Astrocyte (in vitro differentiated cells and primary cell): ENCODE data around the gene THAP11. TPM values are rescaled to one million over a fixed set of nuclear protein-coding genes. Genes with fewer than 3 reads are reported as not detected.
"Not testable (repeated sequence)": the region's sequence is repeated elsewhere in the genome, so short reads cannot be mapped to it uniquely, and the experiment has no call there.

Experiments
- DNase-seq: peaks from one replicate; pipeline ENCODE4 v3.0.0-alpha.2; 2010; ENCODE audit warnings: low read depth
- FAIRE-seq: peaks from 2 replicates; lab custom pipeline; 2011; peaks lifted over from hg19 to GRCh38; lab: Jason Lieb, UNC
- H2AFZ ChIP-seq: 2 replicates; pipeline ENCODE4 v1.6.0; 2012; ENCODE audit warnings: low read depth, low read length, inconsistent platforms
- H3K27ac ChIP-seq: 2 replicates; pipeline ENCODE4 v1.5.1; 2011; ENCODE audit warnings: low read depth, low read length, inconsistent platforms
- H3K27me3 ChIP-seq: 2 replicates; pipeline ENCODE4 v1.6.0; 2011; ENCODE audit warnings: low read length, inconsistent platforms; ENCODE audit not compliant: insufficient read depth
- H3K36me3 ChIP-seq: 2 replicates; pipeline ENCODE4 v1.5.1; 2011; ENCODE audit warnings: low read length, inconsistent platforms; ENCODE audit not compliant: insufficient read depth
- H3K4me1 ChIP-seq: 2 replicates; pipeline ENCODE4 v1.5.1; 2011; ENCODE audit warnings: low read length, inconsistent platforms; ENCODE audit not compliant: insufficient read depth
- H3K4me2 ChIP-seq: 2 replicates; pipeline ENCODE4 v1.6.0; 2012; ENCODE audit warnings: low read length, inconsistent platforms
- H3K4me3 ChIP-seq: 2 replicates; pipeline ENCODE4 v1.5.1; 2011; ENCODE audit warnings: low read depth, mild to moderate bottlenecking, low read length, inconsistent platforms; ENCODE audit not compliant: insufficient read depth
- H3K79me2 ChIP-seq: 2 replicates; pipeline ENCODE4 v1.6.0; 2012; ENCODE audit warnings: mild to moderate bottlenecking, low read length, inconsistent platforms; ENCODE audit not compliant: insufficient read depth
- H3K9ac ChIP-seq: 2 replicates; pipeline ENCODE4 v1.6.0; 2012; ENCODE audit warnings: mild to moderate bottlenecking, low read length, inconsistent platforms
- H3K9me3 ChIP-seq: 2 replicates; pipeline ENCODE4 v1.5.1; 2012; ENCODE audit warnings: low read depth, mild to moderate bottlenecking, low read length, inconsistent platforms; ENCODE audit not compliant: insufficient read depth
- H4K20me1 ChIP-seq: 2 replicates; pipeline ENCODE4 v1.6.0; 2012; ENCODE audit warnings: low read length, inconsistent platforms; ENCODE audit not compliant: insufficient read depth
- H3K27ac Mint-ChIP-seq: one replicate; pipeline ENCODE4 v1.8.0; 2021; ENCODE audit warnings: mild to moderate bottlenecking, mixed read lengths; ENCODE audit not compliant: unreplicated experiment
- H3K27me3 Mint-ChIP-seq: one replicate; pipeline ENCODE4 v1.8.0; 2021; ENCODE audit warnings: low read depth, mixed read lengths; ENCODE audit not compliant: unreplicated experiment
- H3K36me3 Mint-ChIP-seq: one replicate; pipeline ENCODE4 v1.8.0; 2021; ENCODE audit warnings: low read depth, mixed read lengths; ENCODE audit not compliant: unreplicated experiment
- H3K4me1 Mint-ChIP-seq: one replicate; pipeline ENCODE4 v1.8.0; 2021; ENCODE audit warnings: low read depth, mixed read lengths; ENCODE audit not compliant: unreplicated experiment
- H3K4me3 Mint-ChIP-seq: one replicate; pipeline ENCODE4 v1.8.0; 2021; ENCODE audit warnings: mild to moderate bottlenecking, moderate library complexity, mixed read lengths; ENCODE audit not compliant: unreplicated experiment
- H3K9me3 Mint-ChIP-seq: one replicate; pipeline ENCODE4 v1.8.0; 2021; ENCODE audit warnings: mild to moderate bottlenecking, mixed read lengths; ENCODE audit not compliant: unreplicated experiment
- EZH2 ChIP-seq: IDR thresholded peaks from 2 replicates; pipeline ENCODE4 v1.6.1; 2012; ENCODE audit warnings: mild to moderate bottlenecking, low read length, inconsistent platforms; ENCODE audit not compliant: insufficient read depth
- total RNA-seq: library from RNA; stranded (reverse); gene quantifications from 2 replicates; pipeline ENCODE4 v1.2.1, GENCODE V29; 2021
- TF ChIP-seq, protein P1 (sequence below): IDR thresholded peaks from 2 replicates; pipeline ENCODE4 v1.5.1; 2011; ENCODE audit warnings: low read depth, mild to moderate bottlenecking, inconsistent platforms, low read length, moderate library complexity; ENCODE audit not compliant: insufficient read depth

THAP11 gene
- total RNA-seq, 1 donor from 2014 or later = 16.5 TPM

DNA sequence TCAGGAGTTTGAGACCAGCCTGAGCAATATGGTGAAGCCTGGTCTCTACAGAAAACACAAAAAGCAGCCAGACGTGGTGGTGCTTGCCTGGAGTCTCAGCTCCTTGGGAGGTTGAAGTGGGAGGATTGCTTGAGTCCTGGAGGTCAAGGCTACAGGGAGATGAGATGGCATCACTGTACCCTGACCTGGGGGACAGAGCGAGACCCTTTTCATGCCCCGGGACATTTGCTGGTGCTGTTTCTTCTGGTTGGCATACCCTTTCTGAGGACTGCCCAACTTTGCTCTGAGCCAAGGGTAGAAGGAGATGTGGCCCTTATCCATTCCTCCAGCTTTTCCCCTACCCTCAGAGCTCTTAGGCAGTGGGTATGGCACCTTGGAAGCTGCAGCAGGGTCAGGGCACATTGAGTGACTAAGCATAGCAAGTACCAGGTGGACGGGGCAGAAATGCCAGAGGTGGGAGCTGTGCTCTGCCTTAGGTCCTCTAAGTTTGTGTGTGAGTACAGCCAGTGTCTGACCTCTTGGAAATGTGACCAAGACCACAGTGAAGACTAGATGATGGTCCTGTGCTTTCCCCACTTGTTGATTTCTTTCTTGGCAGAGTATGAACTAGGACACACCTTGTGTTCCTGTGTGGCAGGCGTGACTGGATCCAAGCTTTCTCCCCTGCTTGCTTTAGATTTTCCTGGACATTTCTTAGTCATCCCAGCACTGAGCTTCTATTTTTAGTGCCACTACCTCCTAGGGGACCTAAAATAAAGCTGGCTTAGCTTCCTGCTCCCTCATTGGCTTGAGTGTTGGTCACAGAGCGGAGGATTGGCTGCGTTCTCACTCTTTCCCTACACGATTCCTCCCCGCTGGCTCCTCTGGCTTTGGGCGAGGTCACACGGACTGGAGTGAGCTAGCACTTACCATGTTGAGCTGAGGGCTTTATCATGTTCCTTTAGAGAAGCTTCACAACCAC lies 20.8 kb downstream of the THAP11 start:
- peak overlapping the region; percentile 60 for H3K9ac ChIP-seq
- DNase-seq (peak; percentile 50), FAIRE-seq (peak; percentile 23)
- peak overlapping the region; percentile 90 for H3K27ac Mint-ChIP-seq
- peaks cover 48% of the 10 kb centered on the region for H3K4me1 ChIP-seq
- no peak overlapping the region for H3K4me3 ChIP-seq
- H3K36me3 Mint-ChIP-seq = peaks cover 22% of the 10 kb centered on the region
- H2AFZ ChIP-seq = no peak overlapping the region
- H4K20me1 ChIP-seq = peaks cover 92% of the 10 kb centered on the region
- TF ChIP-seq, protein P1, sequence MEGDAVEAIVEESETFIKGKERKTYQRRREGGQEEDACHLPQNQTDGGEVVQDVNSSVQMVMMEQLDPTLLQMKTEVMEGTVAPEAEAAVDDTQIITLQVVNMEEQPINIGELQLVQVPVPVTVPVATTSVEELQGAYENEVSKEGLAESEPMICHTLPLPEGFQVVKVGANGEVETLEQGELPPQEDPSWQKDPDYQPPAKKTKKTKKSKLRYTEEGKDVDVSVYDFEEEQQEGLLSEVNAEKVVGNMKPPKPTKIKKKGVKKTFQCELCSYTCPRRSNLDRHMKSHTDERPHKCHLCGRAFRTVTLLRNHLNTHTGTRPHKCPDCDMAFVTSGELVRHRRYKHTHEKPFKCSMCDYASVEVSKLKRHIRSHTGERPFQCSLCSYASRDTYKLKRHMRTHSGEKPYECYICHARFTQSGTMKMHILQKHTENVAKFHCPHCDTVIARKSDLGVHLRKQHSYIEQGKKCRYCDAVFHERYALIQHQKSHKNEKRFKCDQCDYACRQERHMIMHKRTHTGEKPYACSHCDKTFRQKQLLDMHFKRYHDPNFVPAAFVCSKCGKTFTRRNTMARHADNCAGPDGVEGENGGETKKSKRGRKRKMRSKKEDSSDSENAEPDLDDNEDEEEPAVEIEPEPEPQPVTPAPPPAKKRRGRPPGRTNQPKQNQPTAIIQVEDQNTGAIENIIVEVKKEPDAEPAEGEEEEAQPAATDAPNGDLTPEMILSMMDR = no peak
- no peak for TF ChIP-seq EZH2
- peaks cover 95% of the 10 kb centered on the region for H3K79me2 ChIP-seq
- H3K4me1 Mint-ChIP-seq = peaks cover 42% of the 10 kb centered on the region
- H3K9me3 Mint-ChIP-seq = no peaks in the 10 kb centered on the region
- peak overlapping the region; percentile 82 for H3K27ac ChIP-seq
- H3K4me3 Mint-ChIP-seq = peak overlapping the region; percentile 27
- no peaks in the 10 kb centered on the region for H3K9me3 ChIP-seq
- peak overlapping the region; percentile 80 for H3K4me2 ChIP-seq
- no peaks in the 10 kb centered on the region for H3K27me3 Mint-ChIP-seq
- no peaks in the 10 kb centered on the region for H3K27me3 ChIP-seq
- peaks cover 13% of the 10 kb centered on the region for H3K36me3 ChIP-seq

DNA sequence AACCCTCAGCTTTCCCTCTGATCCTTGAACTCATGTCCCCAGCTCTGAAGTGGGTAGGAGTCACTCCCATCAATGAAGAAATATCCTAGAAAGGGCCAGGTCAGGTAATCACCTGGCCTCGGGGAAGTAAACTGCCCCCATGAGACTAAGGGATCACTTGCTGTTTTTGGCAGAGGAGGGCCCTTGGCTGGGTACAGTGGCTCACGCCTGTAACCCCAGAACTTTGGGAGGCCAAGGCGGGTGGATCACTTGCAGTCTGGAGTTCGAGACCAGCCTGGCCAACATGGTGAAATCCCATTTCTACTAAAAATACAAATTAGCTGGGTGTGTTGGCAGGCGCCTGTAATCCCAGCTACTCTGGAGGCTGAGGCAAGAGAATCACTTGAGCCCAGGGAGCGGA lies 21.9 kb downstream of the THAP11 start:
- H3K4me1 Mint-ChIP-seq = peaks cover 37% of the 10 kb centered on the region

DNA sequence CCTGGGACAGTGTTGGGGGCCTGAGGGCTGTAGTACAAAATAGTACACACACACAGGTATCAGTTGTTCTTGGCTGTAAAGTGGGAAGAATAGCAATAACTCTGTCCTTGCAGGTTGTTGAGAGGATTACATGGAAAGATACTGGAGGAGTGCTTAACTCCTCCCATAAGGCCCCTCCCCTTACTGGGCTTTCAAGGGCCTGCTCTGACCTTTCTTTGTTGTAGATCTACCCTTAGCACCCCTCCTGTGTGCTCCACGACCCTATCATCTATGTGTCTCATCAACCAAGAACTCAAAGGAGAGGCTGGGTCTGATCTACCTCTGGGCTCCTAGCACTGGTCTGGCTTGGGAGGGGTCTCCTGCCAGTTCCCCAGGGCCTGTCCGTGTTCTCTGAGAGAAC lies 22.5 kb downstream of the THAP11 start:
- TF ChIP-seq EZH2 = no peak
- TF ChIP-seq, protein P1 = no peak
- Histone ChIP-seq H2AFZ (no peak overlapping the region), H3K4me2 (no peak overlapping the region), H3K27ac (no peak overlapping the region), H3K36me3 (peaks cover 21% of the 10 kb centered on the region), H3K4me1 (peaks cover 39% of the 10 kb centered on the region), H3K79me2 (peaks cover 82% of the 10 kb centered on the region), H3K27me3 (no peaks in the 10 kb centered on the region), H4K20me1 (peaks cover 87% of the 10 kb centered on the region), H3K4me3 (no peak overlapping the region), H3K9ac (no peak overlapping the region), H3K9me3 (no peaks in the 10 kb centered on the region)
- FAIRE-seq (no peak), DNase-seq (no peak)
- peak overlapping the region; percentile 20 for H3K27ac Mint-ChIP-seq
- no peaks in the 10 kb centered on the region for H3K27me3 Mint-ChIP-seq
- H3K9me3 Mint-ChIP-seq = no peaks in the 10 kb centered on the region
- peaks cover 37% of the 10 kb centered on the region for H3K4me1 Mint-ChIP-seq
- no peak overlapping the region for H3K4me3 Mint-ChIP-seq
- H3K36me3 Mint-ChIP-seq = peaks cover 19% of the 10 kb centered on the region

More for the DNA sequence above, 21.9 kb downstream of the THAP11 start:
- not testable (repeated sequence) for H3K27me3 ChIP-seq, H3K4me3 ChIP-seq, H3K9me3 ChIP-seq, H3K4me3 Mint-ChIP-seq, H3K4me2 ChIP-seq, H3K9me3 Mint-ChIP-seq, H3K27me3 Mint-ChIP-seq, H2AFZ ChIP-seq, H3K9ac ChIP-seq, DNase-seq, FAIRE-seq
- Histone ChIP-seq H4K20me1 (peaks cover 91% of the 10 kb centered on the region), H3K27ac (peak overlapping the region; percentile 82), H3K36me3 (peaks cover 20% of the 10 kb centered on the region), H3K4me1 (peaks cover 39% of the 10 kb centered on the region), H3K79me2 (peaks cover 88% of the 10 kb centered on the region)
- Mint-ChIP-seq H3K27ac (peak overlapping the region; percentile 90), H3K36me3 (peaks cover 19% of the 10 kb centered on the region)
